Posterior vena cava (tissue), 2 donors: ENCODE results near the gene CXCL6. TPM values are rescaled to one million over a fixed set of nuclear protein-coding genes. Genes with fewer than 3 reads are reported as not detected.

ENCODE experiments used
- DNase-seq: peaks from one replicate; pipeline ENCODE4 v3.0.0-alpha.2; 2020; ENCODE audit warnings: low spot score
- intact Hi-C, 2 donors: fragments of 100-400 bp; cut with DNase I; formaldehyde crosslinking; loops; one replicate each; pipeline versions ENCODE4 v1.14.1 to v1.14.2; 2022 to 2023
- long read RNA-seq, 2 donors: library from polyadenylated mRNA; unstranded; transcript quantifications; one replicate each; pipeline ENCODE4 v2.0.0, GENCODE V29; 2020 to 2021
- total RNA-seq, 2 donors: library from RNA; stranded (reverse); fragmentation: NEBNext Ultra II Directional; extraction: Animal tissue kit (Norgen Biotek cat#: 25700); gene quantifications; one replicate each; pipeline ENCODE4 v1.2.1, GENCODE V29; 2021
- donor health status: DM: yes; HTN: yes; CAD: no.
- donor health status: DM: yes; HTN: yes; CAD: no.

Gene CXCL6
- not detected for total RNA-seq
- long read RNA-seq, donor 1 = 0 reads
- long read RNA-seq, donor 2 = 0 reads

GRCh38 chr4:73836373-73837279 lies at the start of gene CXCL6:
TSS of gene CXCL6 (plus strand) at chr4:73836678. CDS start at chr4:73836751, 73 bp downstream.
- peak; percentile 83 for DNase-seq
- intact Hi-C loops = no loop called here

GRCh38 chr4:73788411-73788810 lies 48.1 kb upstream of the CXCL6 start:
- intact Hi-C loops = loop anchor here in 1 of 2 donors (5.0 kb wide), 1 partner anchor 249 kb away; the partner anchor contains the start of gene CXCL3
- no peak for DNase-seq

GRCh38 chr4:73798842-73799241 lies 37.6 kb upstream of the CXCL6 start:
- intact Hi-C loops = no loop called here
- DNase-seq = no peak

GRCh38 chr4:73800206-73800605 lies 36.3 kb upstream of the CXCL6 start:
- intact Hi-C loops = loop anchor here in 1 of 2 donors (10.0 kb wide), 1 partner anchor 165 kb away; no protein-coding TSS in a partner anchor
- DNase-seq = no peak

GRCh38 chr4:73801692-73802091 lies 34.8 kb upstream of the CXCL6 start:
- intact Hi-C loops = loop anchor here in 1 of 2 donors (10.0 kb wide), 1 partner anchor 163 kb away; no protein-coding TSS in a partner anchor
- no peak for DNase-seq

- intact Hi-C loops = loop anchor here in 1 of 2 donors (10.0 kb wide), 1 partner anchor 162 kb away; no protein-coding TSS in a partner anchor
- DNase-seq = no peak
Observed at GRCh38 chr4:73803213-73803612, 33.3 kb upstream of the CXCL6 start.

GRCh38 chr4:73810191-73810590 lies 26.3 kb upstream of the CXCL6 start:
- intact Hi-C loops = no loop called here
- no peak for DNase-seq

- intact Hi-C loops = no loop called here
- no peak for DNase-seq
Observed at GRCh38 chr4:73811841-73812240, 24.6 kb upstream of the CXCL6 start.

GRCh38 chr4:73814679-73815078 lies 21.8 kb upstream of the CXCL6 start:
- DNase-seq = no peak
- intact Hi-C loops = no loop called here

GRCh38 chr4:73815145-73815544 lies 21.3 kb upstream of the CXCL6 start:
- intact Hi-C loops = no loop called here

GRCh38 chr4:73816814-73817213 lies 19.7 kb upstream of the CXCL6 start:
- no peak for DNase-seq
- intact Hi-C loops = no loop called here

More at GRCh38 chr4:73815145-73815544, 21.3 kb upstream of the CXCL6 start:
- no peak for DNase-seq

GRCh38 chr4:73817341-73817740 lies 19.1 kb upstream of the CXCL6 start:
- intact Hi-C loops = no loop called here
- no peak for DNase-seq

- intact Hi-C loops = no loop called here
- DNase-seq = no peak
Observed at GRCh38 chr4:73821325-73821724, 15.2 kb upstream of the CXCL6 start.

- intact Hi-C loops = no loop called here
- DNase-seq = no peak
Observed at GRCh38 chr4:73822389-73822788, 14.1 kb upstream of the CXCL6 start.

- intact Hi-C loops = no loop called here
- no peak for DNase-seq
Observed at GRCh38 chr4:73822812-73823504, 13.5 kb upstream of the CXCL6 start.

- no peak for DNase-seq
- intact Hi-C loops = no loop called here
Observed at GRCh38 chr4:73823760-73824159, 12.7 kb upstream of the CXCL6 start.

GRCh38 chr4:73828956-73829355 lies 7.5 kb upstream of the CXCL6 start:
- intact Hi-C loops = no loop called here

GRCh38 chr4:73831569-73831968 lies 4.9 kb upstream of the CXCL6 start:
- intact Hi-C loops = no loop called here
- DNase-seq = no peak

More at GRCh38 chr4:73828956-73829355, 7.5 kb upstream of the CXCL6 start:
- DNase-seq = no peak

- intact Hi-C loops = no loop called here
- no peak for DNase-seq
Observed at GRCh38 chr4:73832651-73833237, 3.7 kb upstream of the CXCL6 start.

- intact Hi-C loops = no loop called here
- DNase-seq = no peak
Observed at GRCh38 chr4:73839071-73839470, 2.6 kb downstream of the CXCL6 start.
